CD4-positive, CD25-positive, alpha-beta regulatory T cell (primary cell): Measurements from ENCODE around the gene GHR. TPM values are rescaled to one million over a fixed set of nuclear protein-coding genes. Genes with fewer than 3 reads are reported as not detected.

Source experiments
- ATAC-seq, 2 donors: fragments of 150-1000 bp; cut with Tn5 transposase; one replicate each; pipeline ENCODE4 v1.10.0; 2021; ENCODE audit warnings: low read depth in 2 of 2, moderate number of reproducible peaks in 2 of 2, moderate library complexity in 1 of 2
- DNase-seq, 3 donors: peaks; one replicate each; pipeline versions ENCODE4 v3.0.0 to v3.0.0-alpha.2; 2012 to 2022; ENCODE audit warnings: mixed read lengths in 1 of 3
- H3K27ac ChIP-seq: one replicate; pipeline ENCODE4 v1.7.0; 2013; ENCODE audit warnings: mild to moderate bottlenecking, low read length; ENCODE audit not compliant: insufficient read depth, poor library complexity, severe bottlenecking
- H3K27me3 ChIP-seq: one replicate; pipeline ENCODE4 v1.7.0; 2013; ENCODE audit warnings: low read length; ENCODE audit not compliant: control insufficient read depth, insufficient read depth
- H3K36me3 ChIP-seq: one replicate; pipeline ENCODE4 v1.7.0; 2013; ENCODE audit warnings: mild to moderate bottlenecking, low read length, moderate library complexity; ENCODE audit not compliant: control insufficient read depth, insufficient read depth
- H3K4me1 ChIP-seq: 2 replicates; pipeline ENCODE4 v1.7.0; 2013; ENCODE audit warnings: mild to moderate bottlenecking, low read length; ENCODE audit not compliant: insufficient read depth, control insufficient read depth, poor library complexity, severe bottlenecking
- H3K4me3 ChIP-seq: one replicate; pipeline ENCODE4 v1.7.0; 2013; ENCODE audit warnings: low read depth, mild to moderate bottlenecking, low read length, moderate library complexity
- H3K9me3 ChIP-seq, 2 experiments: 1 replicate in 1 of 2; 2 replicates in 1 of 2; pipeline ENCODE4 v1.7.0; 2013; ENCODE audit warnings: low read length in 2 of 2, mild to moderate bottlenecking in 1 of 2, moderate library complexity in 1 of 2; ENCODE audit not compliant: control insufficient read depth in 2 of 2
- H3K27ac Mint-ChIP-seq, 3 donors: one replicate each; pipeline ENCODE4 v1.8.0; 2020 to 2022; ENCODE audit warnings: mild to moderate bottlenecking in 3 of 3, mixed read lengths in 3 of 3, moderate library complexity in 2 of 3
- H3K27me3 Mint-ChIP-seq: one replicate; pipeline ENCODE4 v1.8.0; 2022; ENCODE audit warnings: mild to moderate bottlenecking, mixed read lengths
- H3K36me3 Mint-ChIP-seq: one replicate; pipeline ENCODE4 v1.8.0; 2020; ENCODE audit warnings: mixed read lengths
- H3K4me1 Mint-ChIP-seq, 4 donors: one replicate each; pipeline ENCODE4 v1.8.0; 2020 to 2022; ENCODE audit warnings: mixed read lengths in 4 of 4, mild to moderate bottlenecking in 1 of 4
- H3K4me3 Mint-ChIP-seq, 4 donors: one replicate each; pipeline ENCODE4 v1.8.0; 2020 to 2022; ENCODE audit warnings: mild to moderate bottlenecking in 4 of 4, mixed read lengths in 4 of 4, moderate library complexity in 3 of 4
- H3K9me3 Mint-ChIP-seq, 7 donors: one replicate each; pipeline ENCODE4 v1.8.0; 2020 to 2022; ENCODE audit warnings: mixed read lengths in 7 of 7, mild to moderate bottlenecking in 3 of 7, moderate library complexity in 2 of 7
- polyA plus RNA-seq, 4 donors: library from polyadenylated mRNA; unstranded; fragments of 300-500 nt; fragmentation: Illumina TruSeq; gene quantifications; one replicate each; pipeline ENCODE4 v1.2.3, GENCODE V29; 2021
- total RNA-seq: library from RNA; stranded (reverse); gene quantifications from one replicate; pipeline ENCODE4 v1.2.3, GENCODE V29; 2022

GHR gene
- total and polyA plus RNA-seq, 5 donors from 2014 or later: not detected

GRCh38 chr5:42596817-42597216, 173.6 kb downstream of the GHR start:
- H3K27me3 Mint-ChIP-seq: peaks cover 6% of the 10 kb centered on the region
- no peak for DNase-seq
- H3K9me3 ChIP-seq: no peaks in the 10 kb centered on the region

DNA sequence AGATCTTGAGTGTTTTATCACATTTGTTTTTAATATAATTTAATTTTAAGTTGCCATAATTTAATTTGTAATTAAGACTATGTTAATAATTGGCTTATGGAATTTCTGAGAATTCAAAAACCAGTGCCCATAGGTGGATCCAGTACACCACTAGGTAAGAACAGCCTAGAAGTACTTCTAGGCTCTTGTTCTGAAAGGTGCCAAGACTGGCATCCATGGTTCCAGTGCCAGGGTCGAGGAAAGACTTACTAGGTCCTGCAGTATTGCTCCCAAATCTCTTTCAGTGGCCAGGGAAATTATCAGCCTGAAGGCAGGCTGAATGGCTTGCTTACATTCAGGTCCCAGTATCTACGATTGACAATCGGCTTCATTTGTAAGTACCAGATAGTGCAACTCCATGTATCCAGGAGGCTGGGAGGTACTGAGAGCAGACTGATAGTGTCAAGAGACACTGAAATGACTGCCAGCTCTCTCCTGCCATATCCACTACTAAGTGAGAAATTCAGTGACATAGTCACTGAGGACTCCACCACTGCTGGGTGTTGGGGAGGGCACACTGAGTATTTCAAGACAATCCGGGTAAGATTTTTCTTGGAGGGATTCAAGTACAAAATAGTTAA, 174.2 kb downstream of the GHR start:
- no peak overlapping the region for H3K4me3 Mint-ChIP-seq
- H3K27ac Mint-ChIP-seq: no peak overlapping the region
- H3K9me3 Mint-ChIP-seq: peaks cover 0 to 1% (median 0%) of the 10 kb centered on the region in 7 donors
- H3K27me3 Mint-ChIP-seq: peaks cover under 1% of the 10 kb centered on the region
- Histone ChIP-seq H3K27me3 (no peaks in the 10 kb centered on the region), H3K4me3 (no peak overlapping the region), H3K4me1 (no peaks in the 10 kb centered on the region), H3K36me3 (no peaks in the 10 kb centered on the region), H3K27ac (no peak overlapping the region), H3K9me3 (no peaks in the 10 kb centered on the region)
- H3K36me3 Mint-ChIP-seq: no peaks in the 10 kb centered on the region
- H3K4me1 Mint-ChIP-seq: no peaks in the 10 kb centered on the region
- no peak for DNase-seq
- no peak for ATAC-seq

More at GRCh38 chr5:42596817-42597216, 173.6 kb downstream of the GHR start:
- Mint-ChIP-seq H3K27ac (no peak overlapping the region), H3K4me1 (no peaks in the 10 kb centered on the region), H3K9me3 (peaks cover 0 to 3% (median 0%) of the 10 kb centered on the region in 7 donors), H3K4me3 (no peak overlapping the region), H3K36me3 (no peaks in the 10 kb centered on the region)
- no peaks in the 10 kb centered on the region for H3K27me3 ChIP-seq
- no peaks in the 10 kb centered on the region for H3K36me3 ChIP-seq
- H3K4me1 ChIP-seq: no peaks in the 10 kb centered on the region
- ATAC-seq: no peak
- no peak overlapping the region for H3K27ac ChIP-seq
- no peak overlapping the region for H3K4me3 ChIP-seq

- no peak for ATAC-seq
- no peaks in the 10 kb centered on the region for H3K36me3 ChIP-seq
- Mint-ChIP-seq H3K9me3 (no peaks in the 10 kb centered on the region), H3K36me3 (no peaks in the 10 kb centered on the region), H3K4me1 (no peaks in the 10 kb centered on the region), H3K4me3 (no peak overlapping the region), H3K27me3 (no peaks in the 10 kb centered on the region), H3K27ac (no peak overlapping the region)
- no peaks in the 10 kb centered on the region for H3K9me3 ChIP-seq
- H3K4me3 ChIP-seq: no peak overlapping the region
- H3K27me3 ChIP-seq: no peaks in the 10 kb centered on the region
- no peak for DNase-seq
- no peaks in the 10 kb centered on the region for H3K4me1 ChIP-seq
- H3K27ac ChIP-seq: no peak overlapping the region
Observed at GRCh38 chr5:42598311-42598710, 175.1 kb downstream of the GHR start.

DNA sequence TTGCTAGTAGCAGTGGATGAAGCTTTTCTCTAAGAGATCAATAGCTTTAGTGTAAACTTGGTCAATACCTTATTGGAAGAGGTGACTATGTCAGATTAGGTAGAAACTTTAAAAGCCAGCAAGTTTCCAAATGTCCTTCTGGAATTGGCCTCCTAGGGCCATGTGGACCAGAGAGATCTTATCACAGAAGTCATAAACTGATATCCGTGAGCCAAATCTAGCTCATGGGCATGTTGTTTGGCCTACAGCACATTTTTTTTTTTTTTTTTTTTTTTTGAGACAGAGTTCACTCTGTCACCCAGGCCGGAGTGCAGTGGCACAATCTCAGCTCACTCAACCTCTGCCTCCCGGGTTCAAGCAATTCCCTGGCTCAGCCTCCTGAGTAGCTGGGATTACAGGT, 175.9 kb downstream of the GHR start:
- no peak for ATAC-seq
- Mint-ChIP-seq H3K9me3 (no peaks in the 10 kb centered on the region), H3K27me3 (no peaks in the 10 kb centered on the region), H3K4me1 (no peaks in the 10 kb centered on the region), H3K4me3 (no peak overlapping the region), H3K36me3 (no peaks in the 10 kb centered on the region), H3K27ac (no peak overlapping the region)
- H3K4me3 ChIP-seq: no peak overlapping the region
- H3K27ac ChIP-seq: no peak overlapping the region
- H3K27me3 ChIP-seq: no peaks in the 10 kb centered on the region
- DNase-seq: no peak
- no peaks in the 10 kb centered on the region for H3K9me3 ChIP-seq
- H3K4me1 ChIP-seq: no peaks in the 10 kb centered on the region
- H3K36me3 ChIP-seq: no peaks in the 10 kb centered on the region

- DNase-seq (no peak), ATAC-seq (no peak)
- H3K4me1 Mint-ChIP-seq: no peaks in the 10 kb centered on the region
- no peaks in the 10 kb centered on the region for H3K9me3 ChIP-seq
- H3K9me3 Mint-ChIP-seq: no peaks in the 10 kb centered on the region
- H3K36me3 ChIP-seq: no peaks in the 10 kb centered on the region
- no peaks in the 10 kb centered on the region for H3K36me3 Mint-ChIP-seq
- H3K27ac ChIP-seq: no peak overlapping the region
- no peak overlapping the region for H3K4me3 ChIP-seq
- no peaks in the 10 kb centered on the region for H3K27me3 ChIP-seq
- H3K4me1 ChIP-seq: no peaks in the 10 kb centered on the region
- H3K27ac Mint-ChIP-seq: no peak overlapping the region
- H3K4me3 Mint-ChIP-seq: no peak overlapping the region
- H3K27me3 Mint-ChIP-seq: no peaks in the 10 kb centered on the region
Observed at GRCh38 chr5:42600441-42600840, 177.2 kb downstream of the GHR start.

- H3K27me3 Mint-ChIP-seq: peaks cover 4% of the 10 kb centered on the region
- DNase-seq (no peak), ATAC-seq (no peak)
- H3K9me3 Mint-ChIP-seq: peaks cover 0 to 2% (median 0%) of the 10 kb centered on the region in 7 donors
- H3K27ac Mint-ChIP-seq: no peak overlapping the region
- Histone ChIP-seq H3K9me3 (no peaks in the 10 kb centered on the region), H3K27me3 (peaks cover 4% of the 10 kb centered on the region), H3K4me3 (no peak overlapping the region), H3K4me1 (no peaks in the 10 kb centered on the region), H3K27ac (no peak overlapping the region), H3K36me3 (no peaks in the 10 kb centered on the region)
- H3K4me1 Mint-ChIP-seq: no peaks in the 10 kb centered on the region
- H3K36me3 Mint-ChIP-seq: no peaks in the 10 kb centered on the region
- H3K4me3 Mint-ChIP-seq: no peak overlapping the region
Observed at GRCh38 chr5:42604171-42604711, 181.0 kb downstream of the GHR start.

DNA sequence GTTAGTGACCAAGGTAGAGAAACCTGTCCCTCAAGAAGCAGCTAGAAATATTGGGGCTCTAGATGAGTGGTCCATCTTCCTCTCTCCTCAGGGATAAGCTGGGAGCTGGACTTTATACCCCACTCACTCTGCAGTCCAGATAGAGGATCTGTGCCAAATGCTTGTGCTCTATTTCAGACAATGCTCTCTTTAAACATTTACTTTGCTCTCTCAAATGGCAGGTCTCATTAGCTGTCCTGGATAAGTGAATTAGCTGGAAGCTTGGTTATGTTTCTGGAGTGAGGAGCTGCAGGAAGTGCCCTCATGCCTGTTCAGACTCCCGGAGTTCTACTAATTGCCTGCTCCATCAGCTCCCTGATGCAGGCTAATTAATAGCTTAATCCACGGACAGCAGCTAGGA, 182.3 kb downstream of the GHR start:
- DNase-seq: no peak
- no peaks in the 10 kb centered on the region for H3K4me1 Mint-ChIP-seq
- H3K36me3 ChIP-seq: no peaks in the 10 kb centered on the region
- no peaks in the 10 kb centered on the region for H3K4me1 ChIP-seq
- no peak overlapping the region for H3K4me3 ChIP-seq
- H3K27ac Mint-ChIP-seq: no peak overlapping the region
- H3K9me3 ChIP-seq: no peaks in the 10 kb centered on the region
- no peak overlapping the region for H3K27ac ChIP-seq
- H3K9me3 Mint-ChIP-seq: peaks cover 0 to 2% (median 0%) of the 10 kb centered on the region in 7 donors
- no peak for ATAC-seq
- H3K27me3 Mint-ChIP-seq: peaks cover 9% of the 10 kb centered on the region
- H3K27me3 ChIP-seq: peaks cover 6% of the 10 kb centered on the region
- no peaks in the 10 kb centered on the region for H3K36me3 Mint-ChIP-seq
- no peak overlapping the region for H3K4me3 Mint-ChIP-seq

GRCh38 chr5:42606464-42606869, 183.2 kb downstream of the GHR start:
- Mint-ChIP-seq H3K27me3 (peaks cover 9% of the 10 kb centered on the region), H3K9me3 (peaks cover 0 to 2% (median 0%) of the 10 kb centered on the region in 7 donors), H3K4me3 (no peak overlapping the region), H3K27ac (no peak overlapping the region), H3K36me3 (no peaks in the 10 kb centered on the region), H3K4me1 (no peaks in the 10 kb centered on the region)
- no peak for DNase-seq
- no peaks in the 10 kb centered on the region for H3K36me3 ChIP-seq
- H3K9me3 ChIP-seq: no peaks in the 10 kb centered on the region
- H3K27me3 ChIP-seq: peaks cover 6% of the 10 kb centered on the region
- ATAC-seq: no peak
- no peak overlapping the region for H3K4me3 ChIP-seq
- no peak overlapping the region for H3K27ac ChIP-seq
- no peaks in the 10 kb centered on the region for H3K4me1 ChIP-seq
